ENCODE data around the gene ARSB.
"Not testable (repeated sequence)": the region's sequence is repeated elsewhere in the genome, so short reads cannot be mapped to it uniquely, and the experiment has no call there.

Gene ARSB

DNA sequence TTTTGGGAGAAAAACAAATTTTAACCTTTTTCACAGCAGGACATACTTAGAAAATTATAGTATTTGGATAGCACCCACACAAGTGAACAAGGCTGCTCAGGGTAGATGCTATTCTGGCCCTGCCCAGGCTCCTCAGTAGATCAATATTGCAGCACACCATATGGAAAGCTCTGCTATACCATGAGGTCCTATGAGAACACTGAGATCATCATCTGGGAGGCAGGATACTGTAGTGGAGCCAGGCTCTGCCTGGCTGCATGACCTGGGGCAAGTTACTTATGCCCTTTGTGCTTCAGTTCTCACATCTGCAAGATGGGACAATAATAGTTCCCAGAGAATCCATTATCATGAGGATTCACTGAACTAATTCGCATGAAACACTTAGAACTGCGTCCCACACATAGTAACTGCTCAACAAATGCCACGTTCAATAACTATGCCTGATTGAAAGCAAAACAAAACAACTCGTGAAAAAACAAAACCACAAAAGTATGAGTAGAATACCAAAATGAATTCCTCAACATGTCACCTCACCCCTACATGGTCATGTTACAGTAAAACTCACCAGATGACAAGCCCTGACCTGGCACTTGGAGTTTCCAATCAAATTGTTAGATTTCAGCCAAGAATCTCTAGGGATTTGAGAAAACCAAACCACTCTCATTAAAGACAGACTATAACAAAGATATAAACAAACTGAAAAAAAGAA, 31.9 kb downstream of the ARSB start:
- DNase-seq (ENCODE audit: low spot score): no peak

GRCh38 chr5:78930721-78931120, 54.4 kb downstream of the ARSB start:
- no peak for DNase-seq (ENCODE audit: low spot score)

DNA sequence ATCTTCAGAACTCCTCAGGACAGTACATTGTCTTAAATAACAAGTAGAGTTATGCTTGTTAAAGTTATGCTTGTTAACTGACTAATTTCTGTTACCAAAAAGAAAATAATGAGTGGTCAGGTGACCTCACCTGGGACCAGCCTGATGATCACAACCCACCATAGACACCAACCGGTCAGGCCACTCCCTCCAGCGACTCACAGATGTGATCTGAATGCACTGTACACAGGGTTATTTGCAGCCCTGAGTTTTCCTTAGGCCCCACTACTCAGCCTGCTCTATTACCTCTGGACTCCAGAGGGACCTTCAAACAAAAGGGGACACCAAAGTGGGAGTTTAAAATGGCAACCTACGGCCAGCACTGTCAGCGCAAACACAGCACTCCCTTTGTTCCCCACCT, 55.3 kb downstream of the ARSB start:
- DNase-seq (ENCODE audit: low spot score): no peak

DNA sequence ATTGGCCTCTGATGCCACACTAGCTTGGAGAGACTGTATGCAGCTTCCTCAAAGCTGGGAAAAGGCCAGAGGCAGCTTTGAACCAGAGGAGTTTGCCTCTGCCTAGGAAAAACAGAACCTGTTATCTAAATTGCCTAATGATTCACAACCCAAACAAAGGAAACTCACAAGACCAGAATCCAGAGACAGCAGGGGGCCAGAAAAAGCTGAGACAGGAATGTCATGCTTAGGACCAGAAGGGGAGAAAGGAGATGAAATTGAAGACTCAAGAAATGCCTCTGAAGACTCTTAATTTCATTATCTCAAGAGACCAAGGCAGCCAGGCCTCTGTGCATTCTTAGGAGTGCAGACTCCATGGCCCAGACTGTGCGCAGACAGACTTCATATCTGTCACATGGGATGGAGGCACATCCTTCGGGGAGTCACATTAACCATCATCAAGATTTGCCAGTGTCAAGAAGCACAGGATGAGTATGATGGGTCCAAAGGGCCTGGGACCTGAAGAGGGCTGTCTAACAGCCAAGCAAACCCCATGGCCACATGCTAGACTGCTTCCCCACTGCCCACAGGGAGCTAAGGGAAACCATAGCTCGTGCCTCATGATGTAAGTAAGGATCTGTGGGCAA, 57.3 kb downstream of the ARSB start:
- DNase-seq (ENCODE audit: low spot score): no peak

DNA sequence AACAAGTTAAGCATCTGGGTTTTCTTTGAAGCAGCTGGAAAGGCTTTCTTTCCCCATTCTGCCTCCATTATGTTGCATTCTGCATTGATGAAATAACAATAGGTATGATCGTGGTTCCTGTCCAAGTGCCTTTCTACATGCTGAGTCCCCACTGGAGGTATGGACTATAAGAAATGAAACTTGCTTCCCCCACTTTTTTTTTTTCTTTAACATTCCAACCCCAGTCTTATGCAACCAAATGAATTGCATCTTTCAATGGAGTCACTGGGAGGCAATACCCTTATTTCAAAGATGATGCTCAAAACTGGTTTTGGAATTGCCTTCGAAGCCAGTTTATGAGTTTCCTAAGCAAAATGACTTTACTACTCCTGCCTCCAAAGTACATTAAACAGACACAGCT, 58.9 kb downstream of the ARSB start:
- DNase-seq (ENCODE audit: low spot score): no peak

DNA sequence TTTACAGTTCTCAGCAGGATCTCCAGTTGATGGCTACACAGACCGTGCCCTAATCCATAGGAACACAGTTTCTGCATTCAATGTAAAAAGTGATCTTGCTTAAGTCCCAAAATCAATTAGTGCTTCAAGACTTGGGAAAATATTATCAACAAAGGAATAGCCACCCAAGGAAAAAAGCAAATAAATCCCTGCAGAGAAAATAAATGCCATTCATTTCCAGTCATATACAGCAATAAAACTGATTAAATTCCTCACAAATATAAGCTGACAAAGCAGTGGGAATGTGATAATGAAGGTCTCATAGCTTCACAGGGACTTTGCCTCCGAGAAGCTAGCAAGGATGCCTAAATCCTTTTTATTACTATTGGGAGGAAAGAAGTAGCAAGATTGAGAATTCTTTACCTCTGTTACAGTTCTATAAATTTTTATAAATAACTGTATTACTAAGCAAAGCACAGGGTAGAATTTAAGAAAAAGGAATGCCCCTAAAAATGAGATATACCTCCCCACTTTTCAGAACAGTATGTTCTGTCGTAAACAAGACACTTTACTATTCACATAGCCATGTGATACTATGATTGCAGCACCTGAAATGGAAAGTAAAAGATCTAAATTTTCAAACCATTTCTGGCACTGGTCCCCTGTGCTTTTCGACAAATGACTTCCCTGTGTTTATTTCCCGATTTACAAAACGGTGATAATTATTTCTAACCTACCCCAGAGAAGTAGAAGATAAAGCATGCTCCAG, 59.8 kb downstream of the ARSB start:
- no peak for DNase-seq (ENCODE audit: low spot score)

- no peak for DNase-seq (ENCODE audit: low spot score)
Observed at GRCh38 chr5:78923622-78923970, 61.5 kb downstream of the ARSB start.

GRCh38 chr5:78922879-78923621, 62.1 kb downstream of the ARSB start:
- no peak for DNase-seq (ENCODE audit: low spot score)

DNA sequence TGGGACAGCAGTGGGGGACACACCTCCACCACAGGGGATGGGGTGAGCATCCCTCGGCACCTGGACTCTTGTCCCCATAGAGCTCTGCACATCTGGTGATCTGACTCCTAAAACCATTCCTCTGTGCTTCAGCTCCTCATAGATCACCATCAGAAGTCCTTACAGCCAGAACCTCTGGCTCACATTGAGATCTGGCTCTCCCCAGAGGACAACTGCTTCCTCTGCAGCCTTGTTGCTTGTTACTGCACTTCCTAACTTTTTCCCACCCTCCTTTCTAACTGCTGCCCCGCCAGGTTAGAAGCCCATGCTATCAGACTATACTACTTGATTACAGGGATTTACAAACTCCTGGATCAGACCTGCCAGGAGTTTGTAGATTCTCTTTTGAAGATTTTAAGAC, 64.5 kb downstream of the ARSB start:
- no peak for DNase-seq (ENCODE audit: low spot score)

DNA sequence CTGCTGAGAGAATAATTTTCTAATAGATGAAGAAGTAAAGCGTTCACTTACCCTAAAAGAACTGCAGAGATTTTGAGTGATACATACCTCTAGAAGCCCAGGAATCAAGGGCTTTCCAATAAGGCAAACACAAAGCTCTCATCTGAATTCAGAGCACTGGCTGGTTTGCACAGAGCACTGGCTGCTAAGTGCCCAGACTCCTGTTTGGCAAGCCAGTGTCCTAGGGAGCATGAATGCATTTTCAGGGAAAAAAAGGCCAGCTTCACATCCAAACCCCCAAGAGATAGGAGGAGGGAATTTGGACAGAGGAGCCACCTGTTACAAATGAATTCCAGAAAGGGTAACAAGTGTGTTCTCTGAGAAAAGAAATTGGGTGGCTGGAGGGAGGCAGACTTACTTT, 65.3 kb downstream of the ARSB start:
- DNase-seq (ENCODE audit: low spot score): no peak

DNA sequence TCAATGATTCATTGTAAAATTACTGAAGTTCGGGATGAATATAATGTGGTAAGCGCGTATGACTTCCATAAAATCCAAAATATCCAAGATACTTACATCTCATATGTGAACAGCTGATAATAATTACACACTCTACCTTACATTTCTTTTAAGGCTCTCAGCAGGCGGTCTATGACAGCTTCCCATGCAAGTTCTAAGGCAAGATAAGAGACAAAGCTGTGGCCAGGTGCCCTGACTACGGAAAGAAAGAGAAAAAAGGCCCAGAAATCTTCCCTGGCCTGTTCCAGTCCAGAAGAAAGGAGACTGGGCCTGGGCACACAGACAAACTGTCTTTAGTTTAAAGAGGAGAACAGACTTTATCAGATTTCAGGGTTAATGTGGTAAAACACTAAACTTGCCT, 69.1 kb downstream of the ARSB start:
- DNase-seq (ENCODE audit: low spot score): no peak

DNA sequence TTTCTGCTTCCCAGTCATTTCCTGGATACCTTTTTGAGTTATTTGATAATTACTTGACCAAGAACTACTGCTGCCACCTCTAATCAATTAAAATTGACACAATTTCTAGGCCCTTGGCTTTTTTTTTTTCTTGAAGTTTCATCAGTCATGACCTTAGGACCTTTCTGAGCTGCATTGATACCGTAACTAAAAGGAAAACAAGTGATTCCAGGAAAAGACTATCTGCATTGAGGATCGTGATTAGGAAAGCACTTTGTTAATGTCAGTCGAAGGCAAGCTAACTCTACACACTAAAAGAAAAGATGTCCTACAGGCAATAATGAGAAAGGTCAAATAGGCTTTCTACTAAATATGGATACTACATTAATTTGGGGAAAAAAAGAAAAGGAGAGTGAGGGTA, 69.9 kb downstream of the ARSB start:
- no peak for DNase-seq (ENCODE audit: low spot score)

DNA sequence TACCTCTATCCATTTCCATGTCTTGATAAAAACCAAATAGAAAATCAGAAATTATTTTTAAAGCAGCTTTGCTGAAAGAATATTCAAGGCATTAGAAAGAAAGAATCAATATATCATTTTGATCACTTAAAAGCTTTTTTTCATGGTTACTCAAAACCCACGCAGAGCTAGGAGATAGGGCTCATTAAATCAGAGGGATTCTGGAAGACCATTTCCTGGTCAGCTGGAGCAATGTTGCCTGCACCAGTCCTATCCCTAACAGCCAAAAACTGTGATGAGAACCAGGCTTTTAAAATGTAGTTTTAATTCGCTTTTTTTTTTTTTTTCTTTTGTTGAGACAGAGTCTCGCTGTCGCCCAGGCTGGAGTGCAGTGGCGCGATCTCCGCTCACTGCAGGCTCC, 72.3 kb downstream of the ARSB start:
- DNase-seq (ENCODE audit: low spot score): no peak

DNA sequence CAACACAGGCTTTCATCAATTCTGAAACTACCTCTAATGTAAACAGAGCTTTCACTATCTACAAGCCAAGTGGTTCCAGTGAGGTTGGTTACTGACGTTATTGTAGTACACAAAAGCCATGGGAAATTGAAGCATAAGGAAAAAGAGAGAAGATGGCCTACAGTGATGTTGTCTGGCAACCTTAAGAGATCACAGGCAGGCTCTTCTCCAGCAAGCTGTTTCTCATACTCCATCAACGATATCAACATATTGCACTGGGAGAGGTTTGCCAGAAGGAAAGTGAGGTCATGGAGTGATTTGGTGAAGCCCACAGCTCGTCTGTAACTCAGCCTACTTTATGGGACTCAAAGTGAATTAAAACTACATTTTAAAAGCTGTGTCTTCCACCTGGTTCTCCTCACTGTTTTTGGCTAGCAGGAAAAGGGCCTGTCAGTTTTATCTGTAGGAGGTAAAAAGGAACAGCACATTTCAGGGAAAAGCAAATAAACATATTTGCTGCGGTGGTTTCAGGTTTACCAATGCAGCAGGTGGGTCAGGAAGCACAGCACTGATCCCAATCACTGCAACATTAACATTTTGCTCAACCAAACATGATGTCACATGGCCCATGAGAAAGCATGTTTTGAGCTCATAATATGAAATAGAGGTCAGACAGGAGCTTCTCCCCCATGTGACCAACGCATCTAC, 72.9 kb downstream of the ARSB start:
- DNase-seq (ENCODE audit: low spot score): no peak

DNA sequence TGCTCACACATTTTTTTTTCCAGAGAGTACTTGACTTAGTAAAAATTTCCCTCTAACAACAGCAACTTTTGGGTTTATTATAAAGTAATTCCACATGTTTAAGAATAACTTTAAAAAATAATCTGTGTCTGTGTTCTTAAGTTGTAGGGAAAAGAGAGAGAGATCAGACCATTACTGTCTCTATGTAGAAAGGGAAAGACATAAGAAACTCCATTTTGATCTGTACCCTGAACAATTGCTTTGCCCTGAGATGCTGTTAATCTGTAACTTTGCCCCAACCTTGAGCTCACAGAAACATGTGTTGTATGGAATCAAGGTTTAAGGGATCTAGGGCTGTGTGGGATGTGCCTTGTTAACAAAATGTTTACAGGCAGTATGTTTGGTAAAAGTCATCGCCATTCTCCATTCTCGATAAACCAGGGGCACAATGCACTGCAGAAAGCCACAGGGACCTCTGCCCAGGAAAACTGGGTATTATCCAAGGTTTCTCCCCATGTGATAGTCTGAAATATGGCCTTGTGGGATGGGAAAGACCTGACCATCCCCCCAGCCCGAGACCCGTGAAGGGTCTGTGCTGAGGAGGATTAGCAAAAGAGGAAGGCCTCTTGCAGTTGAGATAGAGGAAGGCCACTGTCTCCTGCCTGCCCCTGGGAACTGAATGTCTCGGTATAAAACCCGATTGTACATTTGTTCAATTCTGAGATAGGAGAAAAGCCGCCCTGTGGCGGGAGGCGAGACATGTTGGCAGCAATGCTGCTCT, 75.7 kb downstream of the ARSB start:
- not testable (repeated sequence) for DNase-seq (ENCODE audit: low spot score)

DNA sequence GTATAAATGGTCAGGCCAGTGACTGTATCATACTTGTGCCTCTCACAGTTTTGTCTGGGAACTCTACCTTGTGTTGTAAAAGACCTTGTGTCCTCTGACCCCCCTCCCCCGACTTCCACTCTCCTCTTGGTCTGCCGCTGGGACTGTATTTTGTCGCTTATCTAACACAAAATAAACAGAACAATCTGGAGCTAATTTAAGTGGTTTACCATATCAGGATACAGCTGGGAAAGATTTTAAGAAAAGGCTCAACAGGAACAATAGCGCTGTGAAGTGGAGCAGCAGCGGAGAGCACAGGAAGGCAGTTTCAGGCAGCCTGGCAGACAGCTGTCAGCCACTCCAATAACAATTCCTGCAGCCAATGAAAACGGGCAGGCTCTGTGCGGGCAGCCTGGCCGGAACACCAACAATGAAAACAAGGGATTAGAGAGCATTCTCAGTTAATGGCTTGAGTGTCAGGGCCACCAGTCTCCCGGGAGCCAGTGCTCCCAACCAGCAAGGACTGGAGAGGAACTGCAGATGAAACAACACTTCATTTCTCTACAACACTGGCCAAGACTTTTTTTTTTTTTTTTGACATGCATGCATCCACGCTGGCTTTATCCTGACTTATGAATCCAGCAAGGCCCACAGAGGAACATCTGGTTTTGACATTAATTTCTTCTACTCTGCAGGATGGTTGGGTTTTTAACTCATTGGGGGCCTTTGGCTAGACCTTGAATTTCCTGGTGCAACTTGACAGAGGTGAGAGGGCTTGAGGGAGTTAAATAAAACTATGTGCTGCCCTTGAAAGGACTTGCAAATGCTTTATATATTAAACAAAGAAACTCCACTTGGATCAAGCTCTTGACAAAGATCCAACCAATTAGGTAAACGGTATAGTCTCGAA, 76.7 kb downstream of the ARSB start:
- DNase-seq (ENCODE audit: low spot score): no peak

DNA sequence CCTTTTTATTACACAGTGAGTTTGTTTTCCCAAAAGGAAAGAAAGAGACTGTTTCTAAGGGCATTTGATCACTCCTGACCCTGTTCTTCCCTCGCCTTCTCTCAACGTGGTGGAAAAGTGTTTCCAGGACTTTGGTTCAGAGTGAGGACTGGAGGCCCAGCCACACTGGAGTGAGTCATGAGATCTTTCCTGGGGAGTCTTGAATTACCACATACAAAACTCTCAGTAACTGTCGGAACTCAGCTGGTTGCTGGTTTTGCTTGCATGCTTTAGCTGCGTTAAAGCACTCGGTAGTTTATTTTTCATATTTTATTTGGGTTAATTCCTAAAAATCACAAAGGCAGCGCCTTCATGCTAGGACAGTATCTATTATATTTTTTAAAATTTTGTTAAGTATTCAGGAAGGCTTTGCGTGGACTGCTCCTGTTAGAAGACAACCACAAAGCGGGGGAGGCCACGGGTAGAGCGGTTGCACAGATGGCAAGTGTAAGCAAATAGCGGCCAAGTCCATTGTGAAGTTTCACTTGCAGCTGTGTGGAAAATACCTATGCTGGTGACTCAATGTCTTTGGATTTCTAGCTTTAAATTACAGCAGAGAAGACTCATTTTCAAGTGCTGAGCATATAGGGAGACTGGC, 77.7 kb downstream of the ARSB start:
- no peak for DNase-seq (ENCODE audit: low spot score)

- DNase-seq (ENCODE audit: low spot score): no peak
Observed at GRCh38 chr5:78905084-78905938, 79.8 kb downstream of the ARSB start.

DNA sequence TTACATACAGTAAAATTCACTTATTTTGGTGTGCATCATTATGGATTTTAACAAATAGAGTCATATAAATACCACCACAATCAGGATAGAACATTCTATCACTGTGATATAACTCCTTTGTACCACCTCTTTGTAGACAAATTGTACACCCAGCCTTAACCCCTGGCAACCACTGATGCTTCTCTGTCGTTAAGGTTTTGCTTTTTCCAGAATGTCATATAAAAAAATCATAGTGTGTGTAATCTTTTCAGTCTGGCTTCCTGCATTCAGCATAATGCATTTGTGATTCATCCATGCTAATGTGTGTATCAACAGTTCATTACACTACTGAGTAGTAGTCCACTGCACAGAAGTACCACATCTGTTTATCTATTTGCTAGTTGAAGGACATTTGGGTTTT, 81.2 kb downstream of the ARSB start:
- no peak for DNase-seq (ENCODE audit: low spot score)

Data from CD4-positive, alpha-beta T cell treated with Interleukin-6 at 100 ng/mL for 8 hours (primary cell).